HG03432 (cell line): ENCODE results near the gene AEN.
"Not testable (repeated sequence)": the region's sequence is repeated elsewhere in the genome, so short reads cannot be mapped to it uniquely, and the experiment has no call there.

ENCODE experiments used
- ATAC-seq: cut with Tn5 transposase; IDR thresholded peaks from one replicate; pipeline ENCODE4 v1.9.1; 2021; ENCODE audit warnings: mild to moderate bottlenecking, moderate library complexity; ENCODE audit not compliant: unreplicated experiment

Gene AEN

DNA sequence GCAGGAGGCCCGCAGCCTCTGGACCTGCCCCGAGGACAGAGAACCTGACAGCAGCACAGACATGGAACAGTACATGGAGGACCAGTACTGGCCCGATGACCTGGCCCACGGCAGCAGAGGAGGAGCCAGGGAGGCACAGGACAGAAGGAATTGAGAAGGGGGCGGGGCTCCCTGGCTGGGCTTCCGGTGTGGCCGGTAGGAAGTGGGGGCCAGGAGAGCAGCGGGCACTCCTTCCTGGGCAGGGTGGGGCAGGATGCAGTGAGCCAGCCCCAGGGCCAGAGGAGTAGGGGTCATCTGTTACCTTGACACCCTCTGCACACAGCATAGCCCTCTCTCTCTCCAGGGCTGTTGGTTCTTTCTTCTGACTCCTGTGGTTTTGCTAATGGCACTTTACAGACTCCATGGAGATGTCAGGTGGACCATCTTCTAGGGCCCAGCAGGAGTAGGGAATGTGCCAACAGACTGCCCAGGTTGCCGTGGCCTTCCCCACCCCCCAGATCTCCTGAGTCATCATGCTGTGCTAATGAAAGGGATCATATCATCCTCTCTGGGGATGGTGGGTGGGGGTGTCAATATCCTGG is 9.1 kb downstream of the AEN start:
- no peak for ATAC-seq

DNA sequence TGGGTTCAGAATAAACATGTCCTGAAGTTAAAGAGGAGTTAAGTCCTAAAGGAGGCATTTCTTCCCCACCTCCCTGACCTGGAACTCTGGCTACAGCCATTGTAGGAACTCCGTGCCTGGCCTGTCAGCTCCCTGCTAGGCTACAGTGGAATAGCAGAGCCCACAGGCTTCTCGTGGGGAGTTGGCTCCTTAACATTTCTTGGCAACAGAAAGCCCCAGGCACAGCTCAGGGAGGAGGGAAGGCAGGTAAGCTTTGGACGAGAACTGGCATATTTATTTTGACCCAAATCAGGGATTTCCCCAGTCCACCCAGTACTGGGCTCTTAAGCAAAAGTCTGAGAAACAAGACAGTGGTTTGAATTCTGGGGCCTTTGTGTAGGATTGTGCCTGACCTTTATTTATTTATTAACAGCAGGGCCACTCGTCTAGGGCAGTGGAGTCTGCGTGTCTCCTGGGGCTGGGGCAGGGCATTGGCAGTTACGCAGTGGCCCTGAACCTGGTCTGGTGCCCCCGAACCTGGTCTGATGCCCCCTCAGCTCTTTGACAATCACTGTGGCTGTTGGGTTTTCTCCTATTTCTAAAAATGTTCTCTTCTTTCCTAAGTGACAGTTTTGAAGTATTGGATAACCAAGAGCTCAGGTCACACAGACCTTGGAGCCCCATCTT is 9.8 kb downstream of the AEN start:
- ATAC-seq, result no peak

DNA sequence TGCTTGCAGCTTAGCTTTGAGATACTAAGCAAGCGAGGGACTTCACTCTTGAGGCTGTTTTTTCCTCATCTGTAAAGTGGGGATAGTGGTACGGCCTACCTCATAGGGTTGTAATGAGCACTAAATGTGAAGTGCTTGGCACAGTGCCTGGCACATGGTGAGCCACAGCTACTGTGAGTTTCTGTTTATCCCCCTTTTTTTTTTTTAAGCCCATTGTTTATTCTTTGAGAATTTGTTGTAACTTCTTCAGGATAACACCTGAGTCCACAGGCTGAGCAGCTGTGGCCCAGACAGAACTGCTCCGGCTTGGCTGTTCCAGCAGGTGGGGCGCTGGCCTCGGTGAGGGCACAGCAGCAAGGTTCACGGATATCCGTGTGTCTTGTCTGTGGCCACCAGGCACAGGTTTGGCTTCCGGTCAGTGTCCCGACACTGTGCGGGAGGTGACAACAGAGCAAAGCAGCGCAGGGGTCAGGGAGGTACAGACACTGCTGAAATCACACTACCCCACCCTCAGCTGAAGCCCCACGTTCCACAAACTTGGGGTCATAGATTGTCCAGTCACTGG is 10.4 kb downstream of the AEN start:
- ATAC-seq, result no peak

DNA sequence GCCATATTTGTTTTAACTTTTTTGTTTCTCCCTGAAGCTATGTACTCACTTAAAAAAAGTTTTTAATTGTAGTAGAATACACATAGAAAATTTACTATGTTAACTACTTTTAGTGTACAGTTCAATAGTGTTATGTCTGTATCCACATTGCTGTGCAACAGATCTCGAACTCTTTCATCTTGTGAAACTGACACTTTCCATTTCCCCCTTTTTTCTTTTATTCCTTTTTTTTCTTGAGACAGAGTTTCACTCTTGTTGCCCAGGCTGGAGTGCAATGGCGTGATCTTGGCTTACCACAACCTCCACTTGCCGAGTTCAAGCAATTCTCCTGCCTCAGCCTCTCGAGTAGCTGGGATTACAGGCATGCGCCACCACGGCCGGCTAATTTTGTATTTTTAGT is 11.7 kb downstream of the AEN start:
- ATAC-seq, result not testable (repeated sequence)

DNA sequence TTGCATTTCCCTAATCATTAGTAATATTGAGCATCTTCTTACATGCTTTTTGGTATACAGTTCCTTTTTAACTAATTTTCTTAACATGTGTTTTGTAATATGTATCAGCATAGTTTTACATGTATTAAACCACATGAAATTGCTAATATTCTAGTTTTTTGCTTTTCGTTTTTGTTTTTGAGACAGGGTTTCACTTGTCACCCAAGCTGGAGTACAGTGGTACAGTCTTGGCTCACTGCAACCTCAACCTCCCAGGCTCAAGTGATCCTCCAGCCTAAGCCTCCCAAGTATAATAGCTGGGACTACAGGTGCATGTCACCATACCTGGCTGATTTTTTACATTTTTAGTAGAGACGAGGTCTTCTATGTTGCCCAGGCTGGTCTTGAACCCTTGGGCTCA is 13.3 kb downstream of the AEN start:
- no peak for ATAC-seq

DNA sequence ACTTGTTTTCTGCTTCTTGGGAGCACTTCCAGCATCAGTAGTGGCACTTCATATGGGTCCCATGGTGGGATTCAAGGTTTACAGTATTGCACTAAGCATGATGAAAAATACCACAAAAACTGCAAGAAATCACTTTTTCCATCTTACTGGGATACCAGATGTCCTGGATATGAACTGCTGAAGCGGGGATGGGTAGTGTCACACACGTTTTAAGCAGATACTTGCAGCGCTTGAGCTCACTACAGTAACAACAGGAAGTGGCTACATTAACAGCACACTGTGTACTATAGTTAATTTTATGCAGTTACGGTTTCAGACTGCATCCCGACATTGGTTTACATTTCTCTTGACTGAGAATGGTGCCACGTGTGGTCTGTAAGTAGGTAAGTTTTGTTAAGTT is 14.2 kb downstream of the AEN start:
- peak; percentile 24 for ATAC-seq

DNA sequence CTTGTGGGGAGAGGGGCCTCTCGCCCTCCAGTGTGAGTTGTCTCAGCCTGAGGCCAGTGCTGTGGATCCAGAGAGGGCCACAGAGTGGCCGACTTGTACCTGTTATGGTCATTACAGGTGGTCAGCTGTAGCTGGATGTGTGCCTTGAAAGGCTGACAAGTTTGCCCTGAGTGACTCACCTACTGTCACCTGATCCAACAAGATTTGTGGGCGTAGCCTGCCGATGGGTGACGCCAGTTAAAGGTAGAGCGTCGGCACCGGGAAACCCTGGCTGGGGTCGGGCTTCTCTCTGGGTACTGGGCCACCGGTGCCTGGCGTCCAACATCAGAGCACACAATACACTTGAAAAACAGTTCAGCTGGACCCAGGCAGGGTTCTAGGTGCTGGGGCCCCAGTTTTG is 14.9 kb downstream of the AEN start:
- no peak for ATAC-seq

DNA sequence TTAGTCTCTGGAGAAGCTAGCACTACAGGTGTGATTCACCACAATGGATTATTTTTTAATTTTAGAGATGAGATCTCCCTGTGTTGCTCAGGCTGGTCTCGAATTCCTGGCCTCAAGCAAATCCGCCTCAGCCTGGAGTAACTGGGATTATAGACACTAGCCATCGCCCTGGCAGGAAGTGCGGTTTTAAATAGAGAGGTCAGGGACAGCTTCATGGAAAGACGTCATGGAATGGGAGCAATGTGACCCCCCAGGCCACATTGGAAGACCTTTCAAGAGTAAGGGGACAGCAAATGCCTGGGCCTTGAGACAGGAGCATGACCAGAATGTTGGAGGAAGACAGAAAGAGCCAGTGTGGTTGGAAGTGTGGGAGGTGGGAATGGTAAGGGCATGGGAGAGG is 15.5 kb downstream of the AEN start:
- ATAC-seq, result no peak

DNA sequence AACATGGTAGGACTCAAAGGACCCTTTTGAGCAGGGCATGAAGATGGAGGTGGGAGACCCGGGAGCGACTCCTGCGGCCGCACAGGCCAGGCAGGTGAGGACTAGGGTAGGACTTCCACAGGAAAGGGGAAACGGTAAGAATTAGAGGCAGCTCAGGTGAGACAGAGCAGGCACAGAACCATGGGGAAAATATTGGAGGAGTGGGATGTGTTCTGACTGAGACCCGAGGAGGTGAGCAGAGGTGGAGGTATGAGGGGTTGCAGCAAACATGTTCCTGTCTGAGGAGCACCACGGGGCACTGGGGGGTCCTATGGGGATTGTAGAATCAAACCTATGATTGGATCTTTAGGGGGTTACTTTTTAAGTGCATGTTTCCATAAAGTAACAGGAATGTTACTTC is 16.3 kb downstream of the AEN start:
- ATAC-seq, result no peak

DNA sequence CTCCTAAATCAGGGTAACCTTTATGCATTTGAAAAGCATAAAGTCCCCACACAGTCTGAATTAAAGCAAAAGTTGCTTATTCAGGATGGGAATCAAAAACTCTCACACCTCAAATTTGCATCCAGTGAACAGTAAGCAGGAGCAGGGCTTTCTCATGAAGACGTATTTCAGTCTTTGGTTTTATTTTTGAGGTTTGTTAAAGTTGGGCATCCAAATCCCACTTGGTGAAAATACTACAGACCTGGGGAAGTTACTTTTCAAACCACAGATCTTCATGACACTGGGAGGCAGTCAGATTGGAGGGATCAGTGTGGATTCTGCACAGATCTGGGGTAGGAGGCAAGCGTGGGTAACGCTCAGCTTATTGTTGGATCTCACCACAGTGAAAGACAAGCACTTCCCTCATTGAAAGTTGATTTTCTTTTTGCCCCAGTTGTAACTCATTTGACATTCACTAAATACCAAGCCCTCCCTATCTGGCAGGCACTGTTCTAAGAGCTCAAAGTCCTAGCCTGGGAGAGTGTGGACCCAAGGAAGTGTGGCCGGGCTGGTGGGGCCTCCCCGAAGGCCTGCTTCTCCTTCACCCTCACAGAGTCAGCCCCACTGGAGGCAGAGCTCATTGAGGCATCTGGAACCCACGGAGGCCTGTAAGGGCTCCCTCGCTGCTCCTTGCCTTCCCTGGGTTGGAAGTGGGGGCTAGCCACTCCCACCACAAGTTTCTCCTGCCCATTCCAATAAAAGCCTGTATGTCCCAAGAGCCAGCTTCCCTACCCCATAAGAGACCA is 16.9 kb downstream of the AEN start:
- ATAC-seq, result no peak

DNA sequence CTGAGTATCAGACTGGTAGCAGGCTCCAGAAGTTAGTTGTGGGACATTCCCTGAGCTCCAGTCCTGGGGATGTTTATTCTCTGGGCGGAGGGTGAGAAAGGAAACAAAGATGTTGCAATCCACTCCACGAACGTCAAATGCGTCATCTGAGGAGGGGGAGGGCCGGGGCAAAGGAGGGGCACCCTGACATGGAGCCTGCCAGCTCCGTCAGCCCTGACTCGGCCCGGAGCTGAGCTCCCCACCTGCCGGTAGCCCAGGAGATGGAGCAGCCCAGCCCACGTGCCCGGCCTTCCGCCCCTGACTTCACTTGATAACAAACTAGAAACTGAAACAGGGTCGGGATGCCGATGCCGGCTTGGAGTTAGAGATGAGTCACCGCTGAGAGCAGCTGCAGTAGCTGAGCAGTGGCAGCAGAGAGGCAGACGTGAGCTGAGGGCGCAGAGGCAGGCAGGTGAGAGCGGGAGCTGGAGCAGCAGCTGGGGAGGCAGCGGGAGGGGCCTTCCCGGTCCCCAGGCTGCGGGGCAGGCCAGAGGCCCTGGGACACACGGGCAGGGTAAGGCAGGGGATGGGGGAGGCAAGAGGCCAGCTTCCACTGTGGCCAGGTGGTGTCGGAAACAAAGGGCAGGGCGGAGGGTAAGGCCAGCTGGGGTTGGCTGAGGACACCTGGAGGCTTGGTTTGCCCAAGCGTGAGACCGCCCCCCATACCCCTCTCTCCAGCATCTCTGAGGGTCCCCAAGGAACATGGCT is 17.7 kb downstream of the AEN start, which contains the start of gene ISG20:
ISG20 (plus strand) TSS at position 391 of the 747 bp plus-strand sequence; CDS start at position 742, 351 bp downstream.
- ATAC-seq, result peak; percentile 76

DNA sequence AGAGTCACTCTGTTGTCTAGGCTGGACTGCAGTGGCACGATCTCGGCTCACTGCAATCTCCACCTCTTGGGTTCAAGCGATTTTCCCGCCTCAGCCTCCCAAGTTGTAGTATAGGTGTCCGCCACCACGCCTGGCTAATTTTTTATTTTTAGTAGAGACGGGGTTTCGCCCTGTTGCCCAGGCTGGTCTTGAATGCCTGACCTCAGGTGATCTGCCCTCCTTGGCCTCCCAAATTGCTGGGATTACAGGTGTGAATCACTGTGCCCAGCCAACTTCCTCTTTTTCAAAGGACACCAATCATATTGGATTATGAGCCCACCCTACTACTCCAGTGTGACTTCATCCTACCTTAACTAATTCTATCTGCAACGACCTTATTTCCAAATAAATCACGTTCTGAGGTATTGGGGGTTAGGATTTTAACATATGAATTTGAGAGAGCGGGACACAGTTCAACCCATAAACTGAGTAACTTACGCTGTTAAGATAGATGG is 20.9 kb downstream of the AEN start:
- ATAC-seq, result no peak

DNA sequence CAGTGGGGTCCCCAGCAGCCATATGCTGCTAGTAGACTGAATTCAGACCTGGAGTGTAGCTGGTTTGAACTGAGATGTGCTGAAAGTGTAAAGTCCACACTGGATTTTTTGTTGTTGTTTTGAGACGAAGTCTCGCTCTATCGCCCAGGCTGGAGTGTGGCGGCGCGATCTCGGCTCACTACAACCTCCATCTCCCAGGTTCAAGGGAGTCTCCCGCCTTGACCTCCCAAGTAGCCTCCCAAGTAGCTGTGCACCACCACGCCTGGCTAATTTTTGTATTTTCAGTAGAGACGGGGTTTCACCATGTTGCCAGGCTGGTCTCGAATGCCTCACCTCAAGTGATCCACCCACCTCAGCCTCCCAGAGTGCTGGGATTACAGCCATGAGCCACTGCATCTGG is 21.4 kb downstream of the AEN start:
- not testable (repeated sequence) for ATAC-seq

DNA sequence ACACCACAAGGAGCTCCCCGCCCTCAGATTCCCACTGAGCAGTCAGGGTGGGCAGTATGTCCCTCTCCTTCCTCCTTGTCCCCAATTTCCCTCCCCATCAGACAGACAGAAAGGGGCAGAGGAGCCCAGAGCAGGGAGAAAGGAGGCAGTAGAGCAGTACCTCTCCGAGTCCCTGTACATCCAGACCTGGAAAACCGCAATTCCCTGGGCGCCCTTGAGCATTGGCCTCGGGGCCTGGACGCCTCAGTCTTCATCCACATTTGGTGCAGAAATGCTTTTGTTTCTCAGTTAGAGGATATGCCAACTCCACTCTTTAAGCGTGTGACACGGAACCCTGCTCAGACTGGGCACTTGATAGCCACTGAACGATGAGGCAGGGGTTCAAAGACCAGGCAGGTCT is 23.6 kb downstream of the AEN start:
- no peak for ATAC-seq

DNA sequence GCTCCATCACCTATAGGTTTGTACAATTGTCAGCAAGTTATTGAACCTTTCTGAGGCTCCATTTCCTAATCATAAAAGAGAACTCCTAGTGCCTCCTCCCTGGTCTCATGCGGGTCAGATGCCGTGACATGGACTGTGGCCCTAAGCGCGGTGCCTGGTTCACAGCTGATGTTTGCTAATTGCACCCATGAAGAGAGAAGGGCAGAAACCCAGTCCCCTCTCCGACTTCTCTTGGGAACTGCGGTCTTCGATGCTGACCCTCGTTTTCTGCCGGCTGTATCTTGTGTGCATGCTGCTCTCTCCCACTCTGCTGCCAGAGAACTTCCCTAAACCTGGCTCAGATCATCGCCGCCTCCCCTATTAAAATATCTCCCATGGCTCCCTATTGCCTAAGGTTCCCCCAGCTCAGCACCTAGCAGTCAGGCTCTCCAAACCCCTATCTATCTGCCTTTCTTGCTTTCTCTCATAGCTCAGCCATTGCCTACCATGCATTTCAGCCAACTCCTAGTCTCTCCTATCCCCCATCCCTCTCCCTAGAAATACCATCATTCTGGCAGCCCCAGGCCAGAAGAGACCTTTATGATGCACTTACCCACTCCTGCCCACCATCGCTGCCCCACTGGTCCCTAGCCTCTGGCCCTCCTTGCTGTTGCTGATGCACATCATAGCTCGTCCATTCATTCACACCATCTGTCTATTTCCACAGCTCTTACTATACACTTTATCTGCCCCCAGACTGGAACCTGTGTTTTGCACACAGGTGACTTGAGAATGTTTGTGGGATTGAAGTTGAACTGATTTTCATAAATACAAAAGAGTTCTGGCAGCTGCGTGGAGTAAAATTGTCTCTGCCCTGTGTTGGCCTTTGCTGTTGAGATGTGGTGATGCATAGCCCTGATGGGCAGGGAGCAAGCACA is 24.3 kb downstream of the AEN start:
- ATAC-seq, result no peak

DNA sequence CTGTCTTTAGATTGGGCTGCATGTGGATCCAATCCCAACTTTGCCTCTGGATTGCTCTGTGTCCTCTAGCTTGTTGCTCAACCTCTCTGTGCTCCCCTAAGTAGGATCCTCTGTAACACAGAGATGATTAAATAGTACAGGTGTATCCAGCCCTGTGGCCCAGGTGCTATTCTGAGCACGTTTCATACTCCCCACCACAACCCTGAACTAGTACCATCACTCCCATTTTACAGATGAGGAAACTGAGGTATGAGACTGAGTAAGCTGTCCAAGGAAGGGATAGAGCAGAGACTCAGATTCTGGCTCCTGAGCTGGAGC is 24.9 kb downstream of the AEN start:
- ATAC-seq, result no peak

DNA sequence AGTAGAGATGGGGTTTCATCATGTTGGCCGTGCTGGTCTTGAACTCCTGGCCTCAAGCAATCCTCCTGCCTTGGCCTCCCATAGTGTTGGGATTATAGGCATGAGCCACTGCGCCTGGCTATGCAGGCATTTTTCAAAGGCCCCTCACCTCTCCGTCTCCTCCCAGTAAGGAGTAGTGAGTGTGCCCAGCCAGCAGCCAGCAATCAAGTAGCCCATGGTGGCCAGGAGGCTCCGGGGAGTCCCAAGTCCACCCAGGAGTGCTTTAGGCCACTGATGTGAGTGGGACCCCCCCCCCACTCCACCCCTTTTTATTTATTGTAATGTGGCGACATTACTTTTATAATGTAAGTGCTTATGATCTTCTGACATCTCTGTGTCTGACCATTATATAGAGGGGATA is 25.8 kb downstream of the AEN start:
- ATAC-seq, result no peak

DNA sequence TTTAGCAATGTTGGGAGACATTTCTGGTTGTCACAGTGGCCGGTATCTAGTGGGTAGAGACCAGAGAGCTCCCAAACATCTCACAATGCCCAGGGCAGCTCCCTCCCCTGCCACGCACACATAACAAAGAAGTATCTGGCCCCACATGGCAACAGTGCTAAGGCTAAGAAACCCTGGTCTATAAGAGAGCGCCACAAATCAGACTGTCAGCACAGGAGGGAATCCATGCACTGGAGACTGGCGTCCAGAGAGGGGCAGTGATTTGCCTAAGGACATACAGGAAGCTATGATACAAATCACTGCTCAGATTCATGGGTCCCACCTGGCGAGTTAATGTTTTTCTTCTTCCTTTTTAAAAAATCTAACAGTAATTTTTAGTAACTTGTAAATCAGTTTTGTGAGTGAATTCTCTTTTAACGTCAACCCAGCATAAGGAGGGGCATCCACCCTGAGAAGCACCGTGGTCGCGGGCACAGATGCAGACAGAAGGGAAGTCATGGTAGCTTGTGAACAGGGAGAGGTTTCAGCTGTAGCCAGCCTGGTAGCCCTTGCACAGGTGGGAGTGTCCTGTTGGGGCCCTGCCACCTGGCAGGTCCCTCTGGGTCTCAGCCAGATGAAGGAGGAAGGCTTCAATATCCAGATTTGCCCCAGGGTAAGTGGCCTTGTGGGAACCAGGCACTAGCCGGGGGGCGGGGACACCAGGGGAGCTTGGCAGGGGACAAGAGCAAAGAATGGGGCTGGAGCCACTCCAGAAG is 26.4 kb downstream of the AEN start:
- no peak for ATAC-seq
